ENCODE data around the gene EPHB1.

Gene EPHB1

DNA sequence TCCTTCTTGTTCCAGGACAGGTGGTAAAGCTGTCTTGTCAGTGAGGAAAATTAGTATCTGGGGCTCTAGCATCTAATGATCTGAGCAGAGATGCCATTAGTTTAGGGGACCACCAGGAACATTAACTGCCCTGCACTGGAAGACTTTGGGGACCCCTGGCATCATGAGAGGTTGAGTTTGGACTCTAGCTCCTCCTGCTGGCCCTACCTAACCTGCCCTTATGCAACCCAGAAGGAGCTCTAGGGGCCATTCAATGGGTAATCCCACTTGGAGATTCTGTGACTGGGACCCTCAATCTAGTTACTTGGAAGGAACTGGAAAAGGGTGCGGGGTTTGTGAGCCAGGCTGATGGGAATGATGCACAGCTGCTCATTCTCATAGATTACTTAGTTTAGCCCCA, 451.0 kb downstream of the EPHB1 start:
- TF ChIP-seq, protein P1, sequence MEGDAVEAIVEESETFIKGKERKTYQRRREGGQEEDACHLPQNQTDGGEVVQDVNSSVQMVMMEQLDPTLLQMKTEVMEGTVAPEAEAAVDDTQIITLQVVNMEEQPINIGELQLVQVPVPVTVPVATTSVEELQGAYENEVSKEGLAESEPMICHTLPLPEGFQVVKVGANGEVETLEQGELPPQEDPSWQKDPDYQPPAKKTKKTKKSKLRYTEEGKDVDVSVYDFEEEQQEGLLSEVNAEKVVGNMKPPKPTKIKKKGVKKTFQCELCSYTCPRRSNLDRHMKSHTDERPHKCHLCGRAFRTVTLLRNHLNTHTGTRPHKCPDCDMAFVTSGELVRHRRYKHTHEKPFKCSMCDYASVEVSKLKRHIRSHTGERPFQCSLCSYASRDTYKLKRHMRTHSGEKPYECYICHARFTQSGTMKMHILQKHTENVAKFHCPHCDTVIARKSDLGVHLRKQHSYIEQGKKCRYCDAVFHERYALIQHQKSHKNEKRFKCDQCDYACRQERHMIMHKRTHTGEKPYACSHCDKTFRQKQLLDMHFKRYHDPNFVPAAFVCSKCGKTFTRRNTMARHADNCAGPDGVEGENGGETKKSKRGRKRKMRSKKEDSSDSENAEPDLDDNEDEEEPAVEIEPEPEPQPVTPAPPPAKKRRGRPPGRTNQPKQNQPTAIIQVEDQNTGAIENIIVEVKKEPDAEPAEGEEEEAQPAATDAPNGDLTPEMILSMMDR (IDR thresholded peaks at IDR 0.05; ENCODE audit: extremely low read depth, missing control alignments): peak; percentile 24
- DNase-seq (ENCODE audit: low spot score): no peak

DNA sequence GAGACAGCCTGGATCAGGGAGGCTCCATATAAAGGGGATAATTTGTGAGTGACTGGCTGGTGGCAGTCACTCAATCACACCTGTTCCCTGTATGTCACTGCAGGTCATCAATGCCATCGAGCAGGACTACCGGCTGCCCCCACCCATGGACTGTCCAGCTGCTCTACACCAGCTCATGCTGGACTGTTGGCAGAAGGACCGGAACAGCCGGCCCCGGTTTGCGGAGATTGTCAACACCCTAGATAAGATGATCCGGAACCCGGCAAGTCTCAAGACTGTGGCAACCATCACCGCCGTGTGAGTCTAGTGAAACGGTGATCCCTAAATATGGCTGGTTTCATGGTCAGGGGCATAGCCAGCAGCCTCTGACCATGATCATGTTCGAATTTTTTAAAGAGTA, 453.2 kb downstream of the EPHB1 start:
- DNase-seq (ENCODE audit: low spot score): no peak
- TF ChIP-seq, protein P1 (IDR thresholded peaks at IDR 0.05; ENCODE audit: extremely low read depth, missing control alignments): no peak

DNA sequence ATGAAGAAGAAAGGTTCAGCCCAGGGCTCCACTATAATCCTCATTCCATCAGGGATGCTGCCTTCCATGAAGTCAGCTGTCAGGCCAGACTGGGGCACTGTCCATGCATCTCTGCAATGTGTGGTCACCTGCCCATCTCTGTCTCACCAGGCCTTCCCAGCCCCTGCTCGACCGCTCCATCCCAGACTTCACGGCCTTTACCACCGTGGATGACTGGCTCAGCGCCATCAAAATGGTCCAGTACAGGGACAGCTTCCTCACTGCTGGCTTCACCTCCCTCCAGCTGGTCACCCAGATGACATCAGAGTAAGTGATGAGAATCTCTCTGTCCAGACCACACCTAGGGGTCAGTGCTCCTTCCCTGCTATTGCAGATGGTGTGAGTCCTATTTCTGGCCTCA, 454.1 kb downstream of the EPHB1 start:
- no peak for DNase-seq (ENCODE audit: low spot score)
- TF ChIP-seq, protein P1 (IDR thresholded peaks at IDR 0.05; ENCODE audit: extremely low read depth, missing control alignments): no peak

DNA sequence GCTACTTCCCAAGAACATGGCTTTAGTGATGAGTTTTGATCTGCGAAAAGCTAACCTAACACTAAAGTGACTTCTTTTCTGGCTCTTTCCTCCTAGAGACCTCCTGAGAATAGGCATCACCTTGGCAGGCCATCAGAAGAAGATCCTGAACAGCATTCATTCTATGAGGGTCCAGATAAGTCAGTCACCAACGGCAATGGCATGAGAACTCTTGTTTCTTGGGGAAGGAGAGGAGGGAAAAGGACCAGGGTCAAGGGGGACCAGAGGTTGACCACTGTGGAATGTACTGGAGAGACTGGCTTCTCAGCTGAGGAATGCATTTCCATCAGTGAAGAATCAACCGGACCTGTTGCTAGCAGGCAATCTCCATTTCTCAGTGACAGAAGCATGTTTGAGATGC, 463.9 kb downstream of the EPHB1 start:
- TF ChIP-seq, protein P1 (IDR thresholded peaks at IDR 0.05; ENCODE audit: extremely low read depth, missing control alignments): no peak
- DNase-seq (ENCODE audit: low spot score): no peak

DNA sequence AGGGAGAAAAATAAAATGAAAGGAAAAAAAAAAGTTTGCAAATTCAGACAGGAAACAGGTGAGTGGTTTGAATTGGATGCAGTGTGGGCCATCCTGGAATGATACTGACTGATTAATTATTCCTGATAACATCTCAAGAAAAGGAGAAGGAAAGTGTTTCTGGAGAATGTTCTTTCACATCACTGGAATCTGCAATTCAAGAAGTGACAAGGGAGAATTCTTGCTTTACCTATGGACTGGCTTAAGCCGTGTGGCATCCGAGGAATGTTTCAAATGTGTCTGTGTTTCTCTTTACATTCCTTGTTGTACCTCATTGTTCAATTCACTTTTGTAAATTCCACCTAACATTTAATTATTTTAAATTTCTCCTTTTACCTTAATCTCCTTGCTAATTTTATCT, 465.0 kb downstream of the EPHB1 start:
- TF ChIP-seq, protein P1 (IDR thresholded peaks at IDR 0.05; ENCODE audit: extremely low read depth, missing control alignments): no peak
- DNase-seq (ENCODE audit: low spot score): no peak

DNA sequence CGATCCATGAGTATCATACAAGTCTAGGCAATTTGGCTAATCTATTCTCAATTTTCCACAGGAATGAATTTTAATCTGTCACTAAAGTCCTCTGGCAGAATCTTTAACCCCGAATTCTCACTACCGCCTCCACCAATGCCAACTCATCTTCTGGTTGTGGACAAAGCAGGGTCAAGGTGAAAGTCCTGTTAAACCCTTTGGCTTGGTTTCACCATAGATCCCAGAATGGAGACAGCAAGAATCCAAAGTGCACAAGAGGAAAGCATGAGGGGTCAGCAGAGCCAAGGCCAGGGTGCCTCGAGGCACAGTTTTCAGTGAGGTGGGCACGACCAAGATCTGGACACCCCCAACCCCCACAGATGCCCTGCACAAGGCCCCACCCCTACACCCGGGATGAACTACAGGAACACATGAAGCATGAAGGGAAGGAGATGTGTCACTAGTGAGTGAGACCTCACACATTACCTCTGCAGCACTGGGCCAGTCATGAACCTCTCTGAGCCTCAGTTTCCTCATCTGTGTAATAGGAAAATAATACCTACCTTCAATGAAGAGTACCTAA, 466.2 kb downstream of the EPHB1 start:
- TF ChIP-seq, protein P1 (IDR thresholded peaks at IDR 0.05; ENCODE audit: extremely low read depth, missing control alignments): no peak
- DNase-seq (ENCODE audit: low spot score): no peak

DNA sequence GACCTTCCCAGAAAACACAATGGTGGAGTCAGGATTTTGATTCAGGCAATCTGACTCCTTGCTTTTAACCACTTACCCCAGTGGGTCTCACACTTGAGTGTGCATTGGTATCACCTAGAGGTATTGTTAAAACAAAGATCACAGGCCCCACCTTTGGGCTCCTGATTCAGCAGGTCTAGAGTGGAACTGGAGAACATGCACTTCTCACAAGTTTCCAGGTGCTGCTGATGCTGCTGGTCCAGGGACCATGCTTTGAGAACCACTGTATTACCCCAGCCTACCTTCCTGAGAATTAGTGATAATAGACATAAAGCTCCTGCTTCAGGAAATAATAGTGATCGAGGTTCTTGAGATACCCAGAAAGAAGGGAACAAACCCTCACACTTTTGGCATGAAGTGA, 466.9 kb downstream of the EPHB1 start:
- DNase-seq (ENCODE audit: low spot score): no peak
- TF ChIP-seq, protein P1 (IDR thresholded peaks at IDR 0.05; ENCODE audit: extremely low read depth, missing control alignments): no peak

Data from GM20000 (cell line).